ENCODE results near the gene METTL24. TPM values are rescaled to one million over a fixed set of nuclear protein-coding genes. Genes with fewer than 3 reads are reported as not detected.
A peak's percentile ranks its signal among the peaks of the same experiment; 100 is the strongest.

METTL24 gene
- total RNA-seq, 6 experiments from 2014 or later = not detected

DNA sequence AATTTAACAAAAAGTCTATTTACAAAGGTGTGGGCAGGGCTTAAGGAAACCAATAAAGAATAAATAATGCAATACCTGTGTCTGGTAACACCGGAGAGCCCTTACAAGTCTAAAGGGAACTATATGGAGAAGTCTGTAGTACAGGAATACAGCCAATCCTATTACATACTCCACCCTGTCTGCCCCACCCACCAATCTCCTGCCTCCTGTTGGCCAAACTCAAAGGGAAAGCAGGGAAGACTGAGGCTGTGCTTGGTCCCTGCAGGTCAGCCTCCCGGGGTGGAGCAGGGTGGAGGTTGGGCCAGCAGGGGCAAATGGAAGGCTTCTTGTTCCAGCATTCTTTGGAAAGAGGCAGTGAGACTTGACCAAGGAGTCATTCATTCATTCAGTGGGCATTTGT is 31.5 kb downstream of the METTL24 start:
- TF ChIP-seq, protein P1, sequence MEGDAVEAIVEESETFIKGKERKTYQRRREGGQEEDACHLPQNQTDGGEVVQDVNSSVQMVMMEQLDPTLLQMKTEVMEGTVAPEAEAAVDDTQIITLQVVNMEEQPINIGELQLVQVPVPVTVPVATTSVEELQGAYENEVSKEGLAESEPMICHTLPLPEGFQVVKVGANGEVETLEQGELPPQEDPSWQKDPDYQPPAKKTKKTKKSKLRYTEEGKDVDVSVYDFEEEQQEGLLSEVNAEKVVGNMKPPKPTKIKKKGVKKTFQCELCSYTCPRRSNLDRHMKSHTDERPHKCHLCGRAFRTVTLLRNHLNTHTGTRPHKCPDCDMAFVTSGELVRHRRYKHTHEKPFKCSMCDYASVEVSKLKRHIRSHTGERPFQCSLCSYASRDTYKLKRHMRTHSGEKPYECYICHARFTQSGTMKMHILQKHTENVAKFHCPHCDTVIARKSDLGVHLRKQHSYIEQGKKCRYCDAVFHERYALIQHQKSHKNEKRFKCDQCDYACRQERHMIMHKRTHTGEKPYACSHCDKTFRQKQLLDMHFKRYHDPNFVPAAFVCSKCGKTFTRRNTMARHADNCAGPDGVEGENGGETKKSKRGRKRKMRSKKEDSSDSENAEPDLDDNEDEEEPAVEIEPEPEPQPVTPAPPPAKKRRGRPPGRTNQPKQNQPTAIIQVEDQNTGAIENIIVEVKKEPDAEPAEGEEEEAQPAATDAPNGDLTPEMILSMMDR (IDR thresholded peaks at IDR 0.05) = no peak
- Mint-ChIP-seq H3K27ac (no peak overlapping the region), H3K4me1 (ENCODE audit: low read depth) (peaks cover 52% of the 10 kb centered on the region), H3K36me3 (ENCODE audit: low read depth) (no peaks in the 10 kb centered on the region), H3K9me3 (no peaks in the 10 kb centered on the region), H3K4me3 (no peak overlapping the region), H3K27me3 (ENCODE audit: insufficient read depth) (peaks cover 14% of the 10 kb centered on the region)
- no peak for DNase-seq

DNA sequence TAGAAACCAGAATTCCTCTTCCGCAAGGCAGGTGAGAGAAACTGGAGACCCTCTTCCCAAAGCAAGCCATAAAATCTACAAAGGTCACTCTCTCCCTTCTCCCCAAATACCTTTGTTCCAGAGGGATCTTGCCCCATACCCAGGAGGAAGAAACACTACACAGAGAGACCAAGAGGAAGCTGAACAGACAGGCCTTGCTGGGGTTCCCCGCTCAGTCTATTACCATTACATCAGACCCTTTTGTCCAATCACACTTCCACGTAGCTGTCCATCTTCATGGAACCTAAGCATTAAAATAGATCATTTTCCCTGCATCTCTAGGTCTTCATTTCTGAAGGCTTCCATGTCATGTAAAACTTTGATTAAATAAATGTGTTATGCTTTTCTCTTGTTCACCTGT is 32.1 kb downstream of the METTL24 start:
- Mint-ChIP-seq H3K27ac (no peak overlapping the region), H3K4me1 (ENCODE audit: low read depth) (peaks cover 51% of the 10 kb centered on the region), H3K4me3 (no peak overlapping the region), H3K9me3 (no peaks in the 10 kb centered on the region), H3K27me3 (ENCODE audit: insufficient read depth) (peaks cover 14% of the 10 kb centered on the region), H3K36me3 (ENCODE audit: low read depth) (no peaks in the 10 kb centered on the region)
- TF ChIP-seq, protein P1 (IDR thresholded peaks at IDR 0.05) = no peak
- no peak for DNase-seq

DNA sequence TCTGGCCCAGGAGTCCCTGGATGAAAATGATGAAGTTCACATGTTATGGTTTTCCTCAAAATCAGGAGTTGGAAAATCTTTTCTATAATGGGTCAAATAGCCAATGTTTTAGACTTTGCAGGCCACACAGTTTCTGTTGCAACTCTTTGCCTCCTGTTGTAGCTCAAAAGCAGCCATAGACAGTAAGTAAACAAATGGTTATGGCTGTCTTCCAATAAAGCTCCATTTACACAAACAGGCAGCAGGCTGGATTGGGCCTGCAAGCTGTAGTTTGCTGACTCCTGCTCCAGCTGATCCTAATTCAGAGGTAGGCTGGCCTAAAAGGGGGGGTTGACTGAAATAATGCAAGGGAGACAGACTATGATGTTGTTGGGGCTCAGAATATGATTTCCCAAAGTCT is 33.0 kb downstream of the METTL24 start:
- peaks cover 43% of the 10 kb centered on the region for H3K4me1 Mint-ChIP-seq (ENCODE audit: low read depth)
- peak; percentile 36 for DNase-seq
- TF ChIP-seq, protein P1 (IDR thresholded peaks at IDR 0.05) = no peak
- no peak overlapping the region for H3K27ac Mint-ChIP-seq
- H3K27me3 Mint-ChIP-seq (ENCODE audit: insufficient read depth) = peaks cover 16% of the 10 kb centered on the region
- no peak overlapping the region for H3K4me3 Mint-ChIP-seq
- H3K36me3 Mint-ChIP-seq (ENCODE audit: low read depth) = no peaks in the 10 kb centered on the region
- H3K9me3 Mint-ChIP-seq = no peaks in the 10 kb centered on the region

DNA sequence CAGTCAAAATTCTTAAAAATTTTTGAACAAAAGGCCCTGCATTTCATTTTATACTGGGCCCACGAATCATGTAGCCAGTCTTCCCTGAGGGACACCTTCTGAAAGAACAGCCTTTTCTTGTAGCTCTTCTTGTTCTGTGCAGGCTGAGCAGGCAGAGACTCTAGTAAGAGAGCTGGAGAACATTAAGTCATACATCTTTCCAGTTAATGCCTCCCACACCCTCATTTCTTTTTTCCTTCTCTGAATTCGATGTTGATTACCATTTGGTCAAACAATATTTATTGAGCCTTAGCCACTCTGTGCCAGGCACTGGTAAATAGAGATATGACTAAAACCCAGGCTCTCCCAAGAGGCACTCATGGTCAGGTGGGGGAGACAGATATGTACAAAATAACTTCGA is 33.6 kb downstream of the METTL24 start:
- Mint-ChIP-seq H3K27ac (no peak overlapping the region), H3K9me3 (no peaks in the 10 kb centered on the region), H3K4me3 (no peak overlapping the region), H3K36me3 (ENCODE audit: low read depth) (no peaks in the 10 kb centered on the region), H3K4me1 (ENCODE audit: low read depth) (peaks cover 36% of the 10 kb centered on the region), H3K27me3 (ENCODE audit: insufficient read depth) (peaks cover 16% of the 10 kb centered on the region)
- no peak for DNase-seq
- TF ChIP-seq, protein P1 (IDR thresholded peaks at IDR 0.05) = no peak

DNA sequence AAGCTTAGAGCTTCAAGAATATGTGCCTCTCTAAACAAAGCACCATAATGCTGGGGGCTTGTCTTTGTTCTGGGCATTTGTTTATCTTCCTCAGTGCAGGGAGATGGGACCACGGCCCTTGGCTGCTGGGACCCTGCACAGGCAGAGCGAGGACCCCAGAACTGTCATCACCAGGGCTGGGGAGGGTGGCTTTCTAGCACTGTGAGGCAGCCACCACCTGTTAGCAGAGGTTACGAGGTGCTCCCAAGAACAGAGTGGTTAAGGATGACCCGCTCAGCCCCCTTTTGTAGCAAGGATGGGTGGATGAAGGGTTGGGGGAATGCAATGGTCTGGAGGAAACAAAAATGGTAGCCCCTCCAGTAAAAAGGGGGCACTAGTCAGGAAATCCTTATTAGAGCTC is 34.9 kb downstream of the METTL24 start:
- TF ChIP-seq, protein P1 (IDR thresholded peaks at IDR 0.05) = no peak
- no peak for DNase-seq
- Mint-ChIP-seq H3K27ac (no peak overlapping the region), H3K4me1 (ENCODE audit: low read depth) (peaks cover 23% of the 10 kb centered on the region), H3K9me3 (no peaks in the 10 kb centered on the region), H3K27me3 (ENCODE audit: insufficient read depth) (peaks cover 14% of the 10 kb centered on the region), H3K4me3 (no peak overlapping the region), H3K36me3 (ENCODE audit: low read depth) (no peaks in the 10 kb centered on the region)

DNA sequence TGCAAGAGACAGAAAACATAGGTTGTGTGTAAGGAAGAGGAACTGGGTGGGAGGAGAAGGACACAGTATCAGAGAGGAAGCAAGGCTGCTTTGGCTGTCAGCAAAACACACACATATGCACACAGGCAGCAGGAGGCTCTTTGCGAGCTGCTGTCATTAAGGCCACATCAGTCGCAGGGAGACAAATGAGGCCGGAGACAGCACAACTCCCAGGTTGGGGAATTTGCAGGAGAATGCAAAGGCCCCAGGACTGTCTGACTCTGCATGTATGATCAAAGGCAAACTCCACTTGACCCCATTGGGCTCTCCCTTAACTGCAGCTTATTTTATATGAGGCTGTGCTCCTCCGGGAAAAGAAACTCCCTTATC is 35.3 kb downstream of the METTL24 start:
- Mint-ChIP-seq H3K27me3 (ENCODE audit: insufficient read depth) (peaks cover 14% of the 10 kb centered on the region), H3K36me3 (ENCODE audit: low read depth) (no peaks in the 10 kb centered on the region), H3K4me3 (no peak overlapping the region), H3K4me1 (ENCODE audit: low read depth) (peaks cover 19% of the 10 kb centered on the region), H3K27ac (no peak overlapping the region), H3K9me3 (no peaks in the 10 kb centered on the region)
- TF ChIP-seq, protein P1 (IDR thresholded peaks at IDR 0.05) = no peak
- DNase-seq = no peak

All from HFFc6 (cell line).